HepG2 (cell line): ENCODE data around the gene CALM1. TPM values are rescaled to one million over a fixed set of nuclear protein-coding genes. Genes with fewer than 3 reads are reported as not detected.

ENCODE experiments used
- AGO2 ChIP-seq: fragments of 200-400 bp; formaldehyde crosslinking; optimal IDR thresholded peaks from 2 replicates; pipeline ENCODE3; 2017; ENCODE audit warnings: mild to moderate bottlenecking, low read depth, low read length, moderate library complexity
- ELF3 ChIP-seq: IDR thresholded peaks from 2 replicates; pipeline ENCODE4 v1.6.1; 2016; ENCODE audit warnings: missing genetic modification reagents, missing compliant biosample characterization
- JARID2 ChIP-seq: sonication (generic); formaldehyde crosslinking; IDR thresholded peaks from 2 replicates; pipeline ENCODE4 v1.8.1; 2023; ENCODE audit warnings: missing genetic modification reagents, inconsistent platforms; ENCODE audit not compliant: insufficient replicate concordance
- KIAA2018 ChIP-seq: sonication (generic); formaldehyde crosslinking; IDR thresholded peaks from 2 replicates; pipeline ENCODE4 v1.5.0; 2020; ENCODE audit warnings: mild to moderate bottlenecking, missing genetic modification reagents, borderline replicate concordance
- NFYC ChIP-seq: IDR thresholded peaks from 2 replicates; pipeline ENCODE4 v1.6.1; 2016; ENCODE audit warnings: missing genetic modification reagents, missing compliant biosample characterization
- ZMYM4 ChIP-seq: sonication (generic); formaldehyde crosslinking; IDR thresholded peaks from 2 replicates; pipeline ENCODE4 v1.8.1; 2023; ENCODE audit warnings: mild to moderate bottlenecking, missing genetic modification reagents
- ZNF30 ChIP-seq: sonication (generic); formaldehyde crosslinking; IDR thresholded peaks from 2 replicates; pipeline ENCODE4 v1.5.0; 2020; ENCODE audit warnings: mild to moderate bottlenecking, missing genetic modification reagents
- ZNF317 ChIP-seq: sonication (generic); formaldehyde crosslinking; IDR thresholded peaks from 2 replicates; pipeline ENCODE4 v1.5.0; 2020; ENCODE audit warnings: mild to moderate bottlenecking, missing genetic modification reagents
- ZNF503 ChIP-seq: sonication (generic); formaldehyde crosslinking; IDR thresholded peaks from 2 replicates; pipeline ENCODE4 v1.4.0; 2020; ENCODE audit warnings: missing genetic modification reagents
- ZNF543 ChIP-seq: sonication (generic); formaldehyde crosslinking; IDR thresholded peaks from 2 replicates; pipeline ENCODE4 v1.4.0; 2020; ENCODE audit warnings: mild to moderate bottlenecking, missing genetic modification reagents
- ZNF615 ChIP-seq: sonication (generic); formaldehyde crosslinking; IDR thresholded peaks from 2 replicates; pipeline ENCODE4 v1.5.0; 2020; ENCODE audit warnings: mild to moderate bottlenecking, missing genetic modification reagents, borderline replicate concordance
- ZNF746 ChIP-seq: sonication (generic); formaldehyde crosslinking; IDR thresholded peaks from 2 replicates; pipeline ENCODE4 v1.8.0; 2022; ENCODE audit warnings: mild to moderate bottlenecking, missing genetic modification reagents
- polyA plus RNA-seq, 8 experiments: library from polyadenylated mRNA; depleted of rRNA in 3 of 8; stranded (reverse) in 7 of 8; unstranded in 1 of 8; fragments of >200 nt; fragmentation: Illumina TruSeq in 4 of 8; extraction: Trizol in 4 of 8; gene quantifications; 2 replicates each; pipeline versions ENCODE4 v1.2.1 to v1.2.3, GENCODE V29; 2011 to 2016; ENCODE audit warnings: low read depth in 4 of 8, missing spikeins in 1 of 8, mixed read lengths in 1 of 8; ENCODE audit not compliant: insufficient read depth in 1 of 8
- total RNA-seq, 5 experiments: library from RNA; depleted of rRNA; stranded (reverse); fragments of >200 nt; fragmentation: Illumina TruSeq; extraction: Trizol; gene quantifications; 2 replicates each; pipeline ENCODE4 v1.2.3, GENCODE V29; 2016; ENCODE audit warnings: low read depth in 1 of 5
- TF ChIP-seq, protein P1 (sequence below): sonication (generic); formaldehyde crosslinking; IDR thresholded peaks from 2 replicates; pipeline ENCODE4 v1.5.0; 2020; ENCODE audit warnings: mild to moderate bottlenecking, missing genetic modification reagents

Gene CALM1
- total and polyA plus RNA-seq, 2 of the 13 experiments (the other 11 are each of a cell fraction or from before 2014, with no cell fraction given) = 110 to 238 TPM

GRCh38 chr14:90383731-90384542, 12.9 kb upstream of the CALM1 start (continued):
- TF ChIP-seq JARID2 (CRISPR knock-in tag) = no peak
- TF ChIP-seq KIAA2018 (CRISPR knock-in tag) = no peak; the same call in 1 of the 2 replicates
- TF ChIP-seq ZNF317 (CRISPR knock-in tag) = no peak
- TF ChIP-seq NFYC (CRISPR knock-in tag) = no peak
- TF ChIP-seq, protein P1, sequence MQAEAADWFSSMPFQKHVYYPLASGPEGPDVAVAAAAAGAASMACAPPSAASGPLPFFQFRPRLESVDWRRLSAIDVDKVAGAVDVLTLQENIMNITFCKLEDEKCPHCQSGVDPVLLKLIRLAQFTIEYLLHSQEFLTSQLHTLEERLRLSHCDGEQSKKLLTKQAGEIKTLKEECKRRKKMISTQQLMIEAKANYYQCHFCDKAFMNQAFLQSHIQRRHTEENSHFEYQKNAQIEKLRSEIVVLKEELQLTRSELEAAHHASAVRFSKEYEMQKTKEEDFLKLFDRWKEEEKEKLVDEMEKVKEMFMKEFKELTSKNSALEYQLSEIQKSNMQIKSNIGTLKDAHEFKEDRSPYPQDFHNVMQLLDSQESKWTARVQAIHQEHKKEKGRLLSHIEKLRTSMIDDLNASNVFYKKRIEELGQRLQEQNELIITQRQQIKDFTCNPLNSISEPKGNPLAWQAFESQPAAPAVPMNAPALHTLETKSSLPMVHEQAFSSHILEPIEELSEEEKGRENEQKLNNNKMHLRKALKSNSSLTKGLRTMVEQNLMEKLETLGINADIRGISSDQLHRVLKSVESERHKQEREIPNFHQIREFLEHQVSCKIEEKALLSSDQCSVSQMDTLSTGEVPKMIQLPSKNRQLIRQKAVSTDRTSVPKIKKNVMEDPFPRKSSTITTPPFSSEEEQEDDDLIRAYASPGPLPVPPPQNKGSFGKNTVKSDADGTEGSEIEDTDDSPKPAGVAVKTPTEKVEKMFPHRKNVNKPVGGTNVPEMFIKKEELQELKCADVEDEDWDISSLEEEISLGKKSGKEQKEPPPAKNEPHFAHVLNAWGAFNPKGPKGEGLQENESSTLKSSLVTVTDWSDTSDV = 0 out of 2 replicates have a peak, but pooled peaks have one; percentile 1
- peak; percentile 62 for TF ChIP-seq AGO2
- no peak for TF ChIP-seq ZNF503 (CRISPR knock-in tag)
- no peak for TF ChIP-seq ZMYM4 (CRISPR knock-in tag)
- no peak for TF ChIP-seq ZNF543
- TF ChIP-seq ZNF615 (CRISPR knock-in tag) = no peak
- TF ChIP-seq ELF3 (CRISPR knock-in tag) = no peak
- no peak for TF ChIP-seq ZNF30 (CRISPR knock-in tag)
- peak; percentile 1; the same call in 1 of the 2 replicates for TF ChIP-seq ZNF746 (CRISPR knock-in tag)
